Endothelial cell of umbilical vein (primary cell): ENCODE measurements around the gene FBXL17. TPM values are rescaled to one million over a fixed set of nuclear protein-coding genes. Genes with fewer than 3 reads are reported as not detected.

ENCODE experiments used
- BruUV-seq: library from RNA; stranded (reverse); fragments of 400-500 nt; replicated peaks from 2 replicates; lab custom pipeline; 2021; lab: Mats Ljungman, UMichigan
- CTCF ChIA-PET: fragments of 300-600, 350-600 bp; sonication (Branson Sonifier 250); formaldehyde crosslinking; loops from one replicate; lab custom pipeline; 2021; ENCODE audit warnings: antibody characterized with exemption, inconsistent platforms; lab: Charles Lee
- POLR2A ChIA-PET: fragments of 300-600, 350-600 bp; sonication (Branson Sonifier 250); formaldehyde crosslinking; loops from one replicate; lab custom pipeline; 2021; ENCODE audit warnings: antibody characterized with exemption, inconsistent platforms; lab: Charles Lee
- DNase-seq: peaks from one replicate; pipeline ENCODE4 v3.0.0-alpha.2; 2011; ENCODE audit warnings: low read depth, low spot score
- FAIRE-seq: peaks from 2 replicates; lab custom pipeline; 2011; peaks lifted over from hg19 to GRCh38; lab: Jason Lieb, UNC
- H2AFZ ChIP-seq: 2 replicates; pipeline ENCODE4 v1.6.0; 2012; ENCODE audit warnings: low read depth, low read length, control low read depth, inconsistent platforms
- H3K27ac ChIP-seq: 2 replicates; pipeline ENCODE4 v1.5.1; 2011; ENCODE audit warnings: low read depth, mild to moderate bottlenecking, control low read depth, low read length, moderate library complexity; ENCODE audit not compliant: insufficient read depth
- H3K27me3 ChIP-seq, 2 experiments: 2 replicates each; pipeline versions ENCODE4 v1.6.0 to v1.6.1; 2011; ENCODE audit warnings: low read length in 2 of 2, mixed read lengths in 1 of 2; ENCODE audit not compliant: control insufficient read depth in 2 of 2, insufficient read depth in 2 of 2
- H3K36me3 ChIP-seq, 2 experiments: 2 replicates in 1 of 2; 3 replicates in 1 of 2; pipeline ENCODE4 v1.5.1; 2011; ENCODE audit warnings: low read length in 2 of 2, mild to moderate bottlenecking in 1 of 2, moderate library complexity in 1 of 2; ENCODE audit not compliant: control insufficient read depth in 2 of 2, insufficient read depth in 2 of 2; ENCODE audit errors: extremely low read depth in 1 of 2
- H3K4me1 ChIP-seq: 3 replicates; pipeline ENCODE4 v1.5.1; 2011; ENCODE audit warnings: mild to moderate bottlenecking, low read length; ENCODE audit not compliant: control insufficient read depth, insufficient read depth; ENCODE audit errors: extremely low read depth
- H3K4me2 ChIP-seq: 2 replicates; pipeline ENCODE4 v1.6.1; 2011; ENCODE audit warnings: low read length, control low read depth, mixed read lengths; ENCODE audit not compliant: insufficient read depth
- H3K4me3 ChIP-seq, 3 experiments: fragments of 200-600 bp in 1 of 3; sonication (generic), shearing (Covaris generic) in 1 of 3; replicated peaks in 1 of 3; 2 replicates each; pipeline ENCODE4 v1.5.1; 2011 to 2016; ENCODE audit warnings: control low read depth in 3 of 3, low read length in 3 of 3, mild to moderate bottlenecking in 2 of 3, inconsistent platforms in 1 of 3, low read depth in 1 of 3, moderate library complexity in 1 of 3; ENCODE audit not compliant: insufficient read depth in 1 of 3
- H3K79me2 ChIP-seq: 2 replicates; pipeline ENCODE4 v1.6.0; 2012; ENCODE audit warnings: low read length, inconsistent platforms; ENCODE audit not compliant: control insufficient read depth, insufficient read depth
- H3K9ac ChIP-seq: replicated peaks from 2 replicates; pipeline ENCODE3; 2011; ENCODE audit warnings: low read length, control low read depth; ENCODE audit not compliant: insufficient read depth; ENCODE audit errors: extremely low read depth
- H3K9me1 ChIP-seq: replicated peaks from 3 replicates; pipeline ENCODE4 v1.6.0; 2011; ENCODE audit warnings: mild to moderate bottlenecking, low read length; ENCODE audit not compliant: control insufficient read depth, insufficient read depth; ENCODE audit errors: extremely low read depth
- H3K9me3 ChIP-seq: replicated peaks from 2 replicates; pipeline ENCODE4 v1.5.1; 2012; ENCODE audit warnings: low read length, inconsistent platforms; ENCODE audit not compliant: control insufficient read depth, insufficient read depth
- H4K20me1 ChIP-seq: replicated peaks from 2 replicates; pipeline ENCODE3; 2011; ENCODE audit warnings: mild to moderate bottlenecking, low read length; ENCODE audit not compliant: control insufficient read depth, insufficient read depth; ENCODE audit errors: extremely low read depth
- EZH2 ChIP-seq: IDR thresholded peaks from 2 replicates; pipeline ENCODE4 v1.6.1; 2012; ENCODE audit warnings: borderline replicate concordance, low read depth, mild to moderate bottlenecking, moderate library complexity, low read length, inconsistent platforms; ENCODE audit not compliant: severe bottlenecking
- FOS ChIP-seq: IDR thresholded peaks from 2 replicates; pipeline ENCODE4 v1.6.1; 2011; ENCODE audit warnings: mild to moderate bottlenecking, low read length, moderate library complexity, borderline replicate concordance; ENCODE audit not compliant: insufficient read depth
- GATA2 ChIP-seq: IDR thresholded peaks from 2 replicates; pipeline ENCODE4 v1.7.0; 2011; ENCODE audit warnings: low read depth, mild to moderate bottlenecking, moderate library complexity, mixed read lengths, low read length; ENCODE audit not compliant: insufficient read length, insufficient read depth
- JUN ChIP-seq: IDR thresholded peaks from 2 replicates; pipeline ENCODE4 v1.6.1; 2011; ENCODE audit warnings: borderline replicate concordance, low read depth; ENCODE audit not compliant: insufficient read length, insufficient read depth
- MYC ChIP-seq: IDR thresholded peaks from one replicate; pipeline ENCODE4 v1.6.1; 2011; ENCODE audit warnings: mild to moderate bottlenecking, low read depth, low read length
- POLR2A ChIP-seq: IDR thresholded peaks from 2 replicates; pipeline ENCODE4 v1.6.1; 2012; ENCODE audit warnings: low read depth, mild to moderate bottlenecking, control low read depth, low read length
- POLR2AphosphoS5 ChIP-seq: IDR thresholded peaks from 2 replicates; pipeline ENCODE4 v1.6.1; 2012; ENCODE audit warnings: low read depth, mild to moderate bottlenecking, control low read depth, low read length, moderate library complexity; ENCODE audit not compliant: insufficient read depth
- dilution Hi-C: fragments of 300-500 bp; cut with MboI; formaldehyde crosslinking; loops from one replicate; pipeline ENCODE4 v1.15.0; 2019; ENCODE audit warnings: low sequenced_read_pairs; ENCODE audit not compliant: extremely low pct_ligation_motif_present
- intact Hi-C: fragments of 100-400 bp; cut with micrococcal nuclease; formaldehyde crosslinking; loops from one replicate; pipeline ENCODE4 v1.10.0; 2022
- polyA plus RNA-seq, 4 experiments: library from polyadenylated mRNA; depleted of rRNA in 3 of 4; stranded (reverse) in 3 of 4; unstranded in 1 of 4; fragments of >200 nt; gene quantifications; 2 replicates each; pipeline versions ENCODE4 v1.2.1 to v1.2.3, GENCODE V29; 2011 to 2012; ENCODE audit warnings: missing spikeins in 1 of 4
- total RNA-seq: library from RNA; stranded (reverse); gene quantifications from 2 replicates; pipeline ENCODE4 v1.2.3, GENCODE V29; 2021
- TF ChIP-seq, protein P1 (sequence below): IDR thresholded peaks from 2 replicates; pipeline ENCODE4 v1.6.1; 2011; ENCODE audit not compliant: insufficient read depth, insufficient read length
- TF ChIP-seq, protein P2 (sequence below), 2 donors: IDR thresholded peaks; 1 replicate in 1 of 2; 2 replicates in 1 of 2; pipeline ENCODE4 v1.5.1; 2011; ENCODE audit warnings: low read length in 2 of 2, mild to moderate bottlenecking in 2 of 2, moderate library complexity in 2 of 2, control low read depth in 1 of 2, inconsistent platforms in 1 of 2, low read depth in 1 of 2; ENCODE audit not compliant: insufficient read depth in 1 of 2; ENCODE audit errors: extremely low read depth in 1 of 2

Gene FBXL17
- total and polyA plus RNA-seq, 2 donors (not counting 3 experiments of a cell fraction or from before 2014, with no cell fraction given): 2.7 to 8.8 TPM

DNA sequence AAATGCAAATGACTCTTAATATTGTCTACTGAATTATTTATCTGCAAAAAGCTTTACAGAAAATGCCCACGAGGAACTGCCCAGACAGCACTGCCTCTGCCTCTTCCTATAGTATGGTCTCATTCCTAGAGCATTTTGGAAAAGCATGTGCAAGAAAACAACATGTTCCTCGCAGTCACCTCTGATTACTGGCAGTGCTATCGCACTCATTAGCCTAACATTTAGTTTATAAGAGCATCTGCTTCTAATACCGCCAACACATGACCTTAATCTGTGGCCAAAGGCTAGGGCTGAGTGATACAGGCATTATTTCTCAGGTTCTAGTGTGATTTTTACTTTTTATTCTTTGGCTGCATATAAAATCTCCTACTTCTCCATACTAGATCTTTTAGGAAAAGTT, 259.2 kb downstream of the FBXL17 start:
- CTCF ChIA-PET: no interaction called here
- dilution Hi-C loops (no loop called here), intact Hi-C loops (no loop called here)
- DNase-seq (no peak), FAIRE-seq (no peak)
- POLR2A ChIA-PET: no interaction called here
- no peaks in the 10 kb centered on the region for H3K79me2 ChIP-seq
- H2AFZ ChIP-seq: no peak overlapping the region
- TF ChIP-seq MYC (no peak), EZH2 (no peak), FOS (no peak), GATA2 (no peak), POLR2AphosphoS5 (no peak), POLR2A (no peak), JUN (no peak)
- TF ChIP-seq, protein P1, sequence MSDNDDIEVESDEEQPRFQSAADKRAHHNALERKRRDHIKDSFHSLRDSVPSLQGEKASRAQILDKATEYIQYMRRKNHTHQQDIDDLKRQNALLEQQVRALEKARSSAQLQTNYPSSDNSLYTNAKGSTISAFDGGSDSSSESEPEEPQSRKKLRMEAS: no peak
- TF ChIP-seq, protein P2, sequence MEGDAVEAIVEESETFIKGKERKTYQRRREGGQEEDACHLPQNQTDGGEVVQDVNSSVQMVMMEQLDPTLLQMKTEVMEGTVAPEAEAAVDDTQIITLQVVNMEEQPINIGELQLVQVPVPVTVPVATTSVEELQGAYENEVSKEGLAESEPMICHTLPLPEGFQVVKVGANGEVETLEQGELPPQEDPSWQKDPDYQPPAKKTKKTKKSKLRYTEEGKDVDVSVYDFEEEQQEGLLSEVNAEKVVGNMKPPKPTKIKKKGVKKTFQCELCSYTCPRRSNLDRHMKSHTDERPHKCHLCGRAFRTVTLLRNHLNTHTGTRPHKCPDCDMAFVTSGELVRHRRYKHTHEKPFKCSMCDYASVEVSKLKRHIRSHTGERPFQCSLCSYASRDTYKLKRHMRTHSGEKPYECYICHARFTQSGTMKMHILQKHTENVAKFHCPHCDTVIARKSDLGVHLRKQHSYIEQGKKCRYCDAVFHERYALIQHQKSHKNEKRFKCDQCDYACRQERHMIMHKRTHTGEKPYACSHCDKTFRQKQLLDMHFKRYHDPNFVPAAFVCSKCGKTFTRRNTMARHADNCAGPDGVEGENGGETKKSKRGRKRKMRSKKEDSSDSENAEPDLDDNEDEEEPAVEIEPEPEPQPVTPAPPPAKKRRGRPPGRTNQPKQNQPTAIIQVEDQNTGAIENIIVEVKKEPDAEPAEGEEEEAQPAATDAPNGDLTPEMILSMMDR (IDR thresholded peaks at IDR 0.05; ENCODE audit: extremely low read depth in 1 of 2, insufficient read depth in 1 of 2, low read depth in 1 of 2, low read length in 2 of 2): no peak
- H3K9me3 ChIP-seq: no peaks in the 10 kb centered on the region
- H3K4me2 ChIP-seq: no peak overlapping the region
- no peaks in the 10 kb centered on the region for H4K20me1 ChIP-seq
- no peaks in the 10 kb centered on the region for H3K36me3 ChIP-seq
- no TSS peak for BruUV-seq
- H3K27me3 ChIP-seq: no peaks in the 10 kb centered on the region
- H3K4me3 ChIP-seq: no peak overlapping the region
- no peaks in the 10 kb centered on the region for H3K4me1 ChIP-seq
- H3K27ac ChIP-seq: no peak overlapping the region
- no peak overlapping the region for H3K9ac ChIP-seq
- H3K9me1 ChIP-seq: no peaks in the 10 kb centered on the region
